IPS DF 6.9 (cell line): ENCODE measurements around the gene CD6.

Experiments
- DNase-seq: peaks from one replicate; pipeline ENCODE4 v3.0.0-alpha.2; 2013; ENCODE audit warnings: low read depth, low spot score
- H3K27ac ChIP-seq: one replicate; pipeline ENCODE4 v1.5.1; 2013; ENCODE audit warnings: low read length, control low read depth
- H3K27me3 ChIP-seq: 2 replicates; pipeline ENCODE4 v1.6.1; 2013; ENCODE audit warnings: mild to moderate bottlenecking, low read length; ENCODE audit not compliant: control insufficient read depth, insufficient read depth
- H3K36me3 ChIP-seq: 2 replicates; pipeline ENCODE4 v1.6.1; 2013; ENCODE audit warnings: low read length; ENCODE audit not compliant: control insufficient read depth, insufficient read depth
- H3K4me1 ChIP-seq: 2 replicates; pipeline ENCODE4 v1.6.1; 2013; ENCODE audit warnings: low read length; ENCODE audit not compliant: control insufficient read depth, insufficient read depth
- H3K4me3 ChIP-seq: 2 replicates; pipeline ENCODE4 v1.5.1; 2013; ENCODE audit warnings: mild to moderate bottlenecking, low read length
- H3K9me3 ChIP-seq: 2 replicates; pipeline ENCODE4 v1.6.1; 2013; ENCODE audit warnings: low read length, inconsistent platforms; ENCODE audit not compliant: control insufficient read depth, insufficient read depth
- WGBS: extraction: QIAGEN DNeasy Blood & Tissue Kit; methylation state at CpG from one replicate; pipeline ENCODE4 v1.1.7; 2013; ENCODE audit warnings: mixed read lengths, missing lambda C conversion rate; ENCODE audit not compliant: insufficient read length, insufficient coverage; 5-methylcytosine and 5-hydroxymethylcytosine counted together

Gene CD6

DNA sequence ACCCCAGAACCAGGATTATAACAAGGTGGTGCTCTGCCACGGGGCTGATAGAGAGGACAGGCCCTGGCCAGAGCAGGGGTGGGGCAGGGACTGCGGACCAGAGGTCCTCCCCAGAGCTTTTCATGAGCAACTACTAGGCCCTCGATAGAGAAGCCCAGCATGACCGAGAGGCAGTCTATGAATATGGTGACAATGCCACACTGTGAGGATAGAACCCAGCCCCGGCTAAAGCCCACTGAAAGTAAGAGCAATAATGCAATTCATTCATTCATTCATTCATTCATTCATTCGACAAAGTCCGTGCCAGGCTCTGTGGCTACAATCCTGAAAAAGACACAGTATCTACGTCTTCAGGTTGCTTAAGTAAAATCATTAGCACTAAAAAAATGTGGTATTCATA is 95.2 kb downstream of the CD6 start:
- no peaks in the 10 kb centered on the region for H3K36me3 ChIP-seq
- H3K4me1 ChIP-seq = no peaks in the 10 kb centered on the region
- H3K4me3 ChIP-seq = no peak overlapping the region
- no CpG with 5 or more reads among the region's 8 CpGs for WGBS
- H3K27me3 ChIP-seq = no peaks in the 10 kb centered on the region
- no peak for DNase-seq
- no peaks in the 10 kb centered on the region for H3K9me3 ChIP-seq
- no peak overlapping the region for H3K27ac ChIP-seq

DNA sequence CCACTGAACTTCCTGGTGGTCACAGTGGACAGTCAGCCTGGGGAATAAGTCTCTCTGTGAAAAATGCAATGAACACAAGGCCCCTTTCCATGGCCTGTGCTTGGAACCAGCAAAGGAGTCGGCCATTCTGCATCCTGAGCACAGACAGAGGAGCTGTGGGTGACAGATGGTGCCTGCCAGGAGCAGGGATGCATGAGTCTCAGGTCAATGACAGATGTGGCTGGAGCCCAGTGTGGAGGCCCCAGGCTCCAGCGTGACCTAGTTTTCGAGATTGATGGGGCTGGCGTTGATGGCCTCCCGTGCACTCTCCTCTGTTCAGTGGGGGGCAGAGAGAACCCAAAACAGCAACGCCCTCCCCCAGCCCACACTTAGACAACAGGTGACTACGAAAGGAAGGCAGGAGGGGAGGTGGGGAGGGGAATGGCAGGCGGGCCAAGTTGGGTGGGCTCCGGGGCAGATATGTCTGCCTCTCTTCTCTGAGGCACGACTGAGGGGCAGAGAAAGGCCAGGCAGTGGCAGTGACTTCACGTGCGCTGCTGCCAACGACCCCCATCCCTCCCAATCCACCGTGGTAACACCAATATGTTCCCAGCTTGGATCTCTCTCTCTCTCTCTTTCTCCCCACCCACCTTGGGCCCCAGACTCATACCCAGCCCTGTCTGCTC is 96.4 kb downstream of the CD6 start:
- Histone ChIP-seq H3K27ac (no peak overlapping the region), H3K27me3 (no peaks in the 10 kb centered on the region), H3K9me3 (no peaks in the 10 kb centered on the region), H3K36me3 (no peaks in the 10 kb centered on the region), H3K4me1 (no peaks in the 10 kb centered on the region), H3K4me3 (no peak overlapping the region)
- no peak for DNase-seq
- WGBS = no CpG with 5 or more reads among the region's 14 CpGs

DNA sequence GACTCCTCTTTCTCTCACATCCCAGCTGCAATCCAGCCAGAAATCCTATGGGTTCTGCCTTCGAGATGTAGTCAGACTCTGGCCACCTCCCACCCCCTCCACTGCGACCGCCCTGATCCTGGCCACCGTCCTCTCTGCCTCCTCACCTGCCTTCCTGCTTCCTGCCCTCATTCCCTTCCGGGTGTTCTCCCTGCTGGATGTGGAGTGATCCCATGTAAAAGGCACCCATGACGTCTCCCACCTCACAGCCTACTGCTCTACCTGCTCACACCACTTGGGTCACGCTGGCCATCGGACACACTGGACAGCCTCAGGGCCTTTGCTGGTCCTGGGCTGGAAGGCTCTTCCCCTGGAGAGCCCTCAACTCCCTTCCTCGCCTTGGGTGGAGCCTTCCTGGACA is 97.1 kb downstream of the CD6 start:
- no peak for DNase-seq
- Histone ChIP-seq H3K9me3 (no peaks in the 10 kb centered on the region), H3K36me3 (no peaks in the 10 kb centered on the region), H3K4me1 (no peaks in the 10 kb centered on the region), H3K27me3 (no peaks in the 10 kb centered on the region), H3K27ac (no peak overlapping the region), H3K4me3 (no peak overlapping the region)
- WGBS = no CpG with 5 or more reads among the region's 9 CpGs

DNA sequence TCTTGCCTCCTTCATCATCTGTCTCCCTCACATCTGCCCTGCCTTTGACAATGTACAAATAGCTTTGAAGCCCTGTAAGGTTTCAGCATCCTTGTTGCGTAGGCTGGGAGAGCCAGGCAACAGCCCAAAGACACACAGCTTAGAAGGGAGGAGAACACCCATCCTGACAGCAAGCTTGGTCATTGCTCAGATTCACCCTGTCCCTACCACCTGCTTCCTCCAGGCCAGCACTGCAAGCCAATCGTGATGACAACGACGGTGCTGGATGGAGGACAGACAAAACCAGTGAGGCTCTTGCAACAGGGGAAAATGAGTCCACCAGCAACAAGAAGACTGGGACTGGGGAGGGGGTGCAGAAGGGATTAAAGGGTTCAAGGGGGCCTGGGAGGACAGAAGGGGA is 97.9 kb downstream of the CD6 start:
- Histone ChIP-seq H3K4me1 (no peaks in the 10 kb centered on the region), H3K9me3 (no peaks in the 10 kb centered on the region), H3K27me3 (no peaks in the 10 kb centered on the region), H3K27ac (no peak overlapping the region), H3K36me3 (no peaks in the 10 kb centered on the region), H3K4me3 (no peak overlapping the region)
- no peak for DNase-seq
- WGBS = no CpG with 5 or more reads among the region's 4 CpGs
